ENCODE data around the gene NHSL2.

Gene NHSL2

GRCh38 chrX:72128183-72128834 lies 217.7 kb downstream of the NHSL2 start:
- no peak for DNase-seq (ENCODE audit: low read depth)
- TF ChIP-seq CTCF (IDR thresholded peaks at IDR 0.05; ENCODE audit: low read length, missing control alignments): no peak
- no peak overlapping the region for H3K4me3 ChIP-seq (replicated peaks; ENCODE audit: low read depth, low read length)

GRCh38 chrX:72128881-72129280 lies 218.2 kb downstream of the NHSL2 start:
- peak; percentile 43 for TF ChIP-seq CTCF (IDR thresholded peaks at IDR 0.05; ENCODE audit: low read length, missing control alignments)
- DNase-seq (ENCODE audit: low read depth): peak; percentile 16
- no peak overlapping the region for H3K4me3 ChIP-seq (replicated peaks; ENCODE audit: low read depth, low read length)

- DNase-seq (ENCODE audit: low read depth): no peak
- no peak for TF ChIP-seq CTCF (IDR thresholded peaks at IDR 0.05; ENCODE audit: low read length, missing control alignments)
Observed at GRCh38 chrX:72129661-72130060, 219.0 kb downstream of the NHSL2 start.

GRCh38 chrX:72130156-72130761 lies 219.6 kb downstream of the NHSL2 start:
- no peak overlapping the region for H3K4me3 ChIP-seq (replicated peaks; ENCODE audit: low read depth, low read length)
- no peak for TF ChIP-seq CTCF (IDR thresholded peaks at IDR 0.05; ENCODE audit: low read length, missing control alignments)
- no peak for DNase-seq (ENCODE audit: low read depth)

More at GRCh38 chrX:72129661-72130060, 219.0 kb downstream of the NHSL2 start:
- no peak overlapping the region for H3K4me3 ChIP-seq (replicated peaks; ENCODE audit: low read depth, low read length)

GRCh38 chrX:72130762-72131250 lies 220.2 kb downstream of the NHSL2 start:
- TF ChIP-seq CTCF (IDR thresholded peaks at IDR 0.05; ENCODE audit: low read length, missing control alignments): no peak
- DNase-seq (ENCODE audit: low read depth): no peak
- H3K4me3 ChIP-seq (replicated peaks; ENCODE audit: low read depth, low read length): peak overlapping the region; percentile 55

- no peak for TF ChIP-seq CTCF (IDR thresholded peaks at IDR 0.05; ENCODE audit: low read length, missing control alignments)
- H3K4me3 ChIP-seq (replicated peaks; ENCODE audit: low read depth, low read length): peak within 1 kb of the TSS; percentile 55
- peak; percentile 91 for DNase-seq (ENCODE audit: low read depth)
Observed at GRCh38 chrX:72131317-72132294, 221.0 kb downstream of the NHSL2 start, which contains the start of gene RTL5. TSS of gene RTL5 (minus strand) at chrX:72131915.

Data from fibroblast of pulmonary artery (primary cell).